Tibial nerve (tissue), 4 donors: ENCODE data around the gene CEP295NL. TPM values are rescaled to one million over a fixed set of nuclear protein-coding genes. Genes with fewer than 3 reads are reported as not detected.
"Not testable (repeated sequence)": the region's sequence is repeated elsewhere in the genome, so short reads cannot be mapped to it uniquely, and the experiment has no call there.

Source experiments
- DNase-seq, 2 donors: peaks; one replicate each; pipeline ENCODE4 v3.0.0-alpha.2; 2019; ENCODE audit warnings: low spot score in 2 of 2
- H3K27ac ChIP-seq, 4 donors: fragments of 200-600 bp; sonication (generic) in 3 of 4; one replicate each; pipeline ENCODE4 v1.5.1; 2017 to 2019; ENCODE audit warnings: mild to moderate bottlenecking in 1 of 4
- H3K27me3 ChIP-seq, 2 donors: fragments of 200-600 bp; sonication (generic) in 1 of 2; one replicate each; pipeline versions ENCODE4 v1.5.1 to v1.6.0; 2017 to 2019
- H3K36me3 ChIP-seq, 3 donors: fragments of 200-600 bp; sonication (generic); one replicate each; pipeline ENCODE4 v1.5.1; 2018 to 2019
- H3K4me1 ChIP-seq, 4 donors: fragments of 200-600 bp; sonication (generic) in 3 of 4; one replicate each; pipeline ENCODE4 v1.5.1; 2017 to 2019
- H3K4me3 ChIP-seq, 4 donors: fragments of 200-600 bp; sonication (generic) in 3 of 4; one replicate each; pipeline ENCODE4 v1.5.1; 2017 to 2019; ENCODE audit warnings: mild to moderate bottlenecking in 1 of 4, moderate library complexity in 1 of 4
- H3K9me3 ChIP-seq, 4 donors: fragments of 200-600 bp; sonication (generic) in 3 of 4; one replicate each; pipeline ENCODE4 v1.5.1; 2017 to 2019
- CTCF ChIP-seq, 5 experiments: fragments of 200-600 bp in 3 of 5; fragments of 450-650 bp in 2 of 5; sonication (generic) in 3 of 5; IDR thresholded peaks; one replicate each; pipeline ENCODE4 v1.5.1; 2016 to 2019; ENCODE audit warnings: antibody characterized with exemption in 5 of 5, mild to moderate bottlenecking in 3 of 5, moderate library complexity in 2 of 5
- EP300 ChIP-seq, 2 donors: sonication (generic); formaldehyde crosslinking; IDR thresholded peaks; one replicate each; pipeline ENCODE4 v1.6.1; 2017; ENCODE audit warnings: antibody characterized with exemption in 2 of 2, mild to moderate bottlenecking in 1 of 2
- POLR2A ChIP-seq, 2 donors: fragments of 450-650 bp; IDR thresholded peaks; one replicate each; pipeline ENCODE4 v1.6.1; 2017; ENCODE audit warnings: antibody characterized with exemption in 2 of 2, mild to moderate bottlenecking in 2 of 2, moderate library complexity in 2 of 2
- WGBS, 2 donors: methylation state at CpG; one replicate each; pipeline ENCODE4 v1.1.5; 2018; 5-methylcytosine and 5-hydroxymethylcytosine counted together
- total RNA-seq, 4 donors: library from RNA; depleted of rRNA; stranded (reverse); fragments of >200 nt; gene quantifications; one replicate each; pipeline ENCODE4 v1.1.0, GENCODE V29; 2016

Gene CEP295NL
- total RNA-seq, 4 donors from 2014 or later = 6.5 to 35.1 (median 9.9) TPM

GRCh38 chr17:78905541-78905940 lies 2.5 kb upstream of the CEP295NL start:
- no peak for DNase-seq
- H3K36me3 ChIP-seq = peaks cover 0 to 15% (median 0%) of the 10 kb centered on the region in 3 donors
- H3K4me1 ChIP-seq = peaks cover 0 to 92% (median 28%) of the 10 kb centered on the region in 4 donors
- no peaks in the 10 kb centered on the region for H3K9me3 ChIP-seq
- H3K27me3 ChIP-seq = no peaks in the 10 kb centered on the region
- no peak overlapping the region for H3K4me3 ChIP-seq
- TF ChIP-seq EP300 (IDR thresholded peaks at IDR 0.05) = no peak
- TF ChIP-seq CTCF (IDR thresholded peaks at IDR 0.05) = no peak
- TF ChIP-seq POLR2A (IDR thresholded peaks at IDR 0.05) = no peak
- 76 to 90% methylated on average over 7 of the region's 7 CpGs for WGBS, 2 donors
- H3K27ac ChIP-seq = peak overlapping the region in 2 of 4 donors; percentile 66 to 90

DNA sequence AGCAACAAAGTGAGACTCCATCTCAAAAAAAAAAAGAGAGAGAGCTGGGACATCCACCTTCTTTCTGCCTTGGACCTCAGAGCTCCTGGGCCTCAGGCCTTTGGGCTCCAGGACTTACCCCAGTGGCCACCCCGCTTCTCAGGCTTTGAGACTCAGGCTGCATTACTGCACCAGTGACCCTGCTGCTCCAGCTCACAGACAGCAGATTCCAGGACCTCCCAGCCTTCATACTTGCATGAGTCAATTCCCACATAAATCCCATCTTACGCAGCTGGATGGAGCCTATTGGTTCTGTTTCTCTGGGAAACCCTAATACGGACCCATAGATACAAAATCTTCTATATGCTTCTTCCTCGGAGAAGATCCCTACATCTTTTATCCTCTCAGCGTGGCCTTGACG lies 2.1 kb upstream of the CEP295NL start:
- no peak overlapping the region for H3K4me3 ChIP-seq
- no peaks in the 10 kb centered on the region for H3K27me3 ChIP-seq
- 71 to 94% methylated on average over 6 of the region's 6 CpGs for WGBS, 2 donors
- TF ChIP-seq EP300 (IDR thresholded peaks at IDR 0.05) = no peak
- TF ChIP-seq POLR2A (IDR thresholded peaks at IDR 0.05) = no peak
- TF ChIP-seq CTCF (IDR thresholded peaks at IDR 0.05) = no peak
- peak overlapping the region in 2 of 4 donors; percentile 90 to 92 for H3K27ac ChIP-seq
- no peaks in the 10 kb centered on the region for H3K9me3 ChIP-seq
- peaks cover 0 to 18% (median 0%) of the 10 kb centered on the region in 3 donors for H3K36me3 ChIP-seq
- DNase-seq = no peak
- peaks cover 0 to 92% (median 30%) of the 10 kb centered on the region in 4 donors for H3K4me1 ChIP-seq

GRCh38 chr17:78904371-78904770 lies 1.4 kb upstream of the CEP295NL start:
- Histone ChIP-seq H3K27me3 (no peaks in the 10 kb centered on the region), H3K36me3 (peaks cover 0 to 18% (median 0%) of the 10 kb centered on the region in 3 donors), H3K4me3 (no peak overlapping the region), H3K9me3 (no peaks in the 10 kb centered on the region), H3K4me1 (peaks cover 0 to 92% (median 35%) of the 10 kb centered on the region in 4 donors), H3K27ac (peak overlapping the region in 2 of 4 donors; percentile 90 to 92)
- DNase-seq = no peak
- WGBS, 2 donors = 66 to 71% methylated on average over 9 of the region's 9 CpGs
- TF ChIP-seq CTCF (IDR thresholded peaks at IDR 0.05) (no peak), EP300 (IDR thresholded peaks at IDR 0.05) (no peak), POLR2A (IDR thresholded peaks at IDR 0.05) (no peak)

GRCh38 chr17:78902231-78902630 lies 770 bp downstream of the CEP295NL start:
- Histone ChIP-seq H3K27ac (peak overlapping the region in 3 of 4 donors; percentile 17 to 92 (median 90)), H3K36me3 (peaks cover 0 to 15% (median 0%) of the 10 kb centered on the region in 3 donors), H3K4me1 (peaks cover 0 to 94% (median 50%) of the 10 kb centered on the region in 4 donors)
- DNase-seq, H3K27me3 ChIP-seq, H3K4me3 ChIP-seq, H3K9me3 ChIP-seq: not testable (repeated sequence)
- WGBS, 2 donors = 86 to 89% methylated on average over 8 of the region's 8 CpGs

DNA sequence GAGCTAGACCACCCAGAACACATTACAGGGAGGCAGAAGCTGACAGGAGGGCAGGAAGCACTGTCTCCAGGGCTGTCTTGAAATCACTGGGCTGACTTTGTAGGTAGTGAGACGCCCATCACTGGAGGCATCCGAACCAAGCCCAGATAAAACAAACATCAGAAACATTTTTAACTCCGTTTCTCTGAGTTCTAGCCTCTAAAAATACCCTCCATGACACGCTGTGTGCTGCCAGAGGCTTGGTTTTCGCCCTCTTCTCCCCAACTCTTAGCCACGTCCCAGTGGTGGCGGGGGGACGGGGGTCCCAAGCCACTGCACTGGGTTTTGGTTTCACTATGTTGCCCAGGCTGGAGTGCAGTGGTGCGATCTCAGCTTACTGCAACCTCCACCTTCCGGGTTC lies 1.2 kb downstream of the CEP295NL start:
- whole genome bisulfite sequencing, 2 donors = 92 to 94% methylated on average over 10 of the region's 10 CpGs
- Histone ChIP-seq H3K27me3 (no peaks in the 10 kb centered on the region), H3K4me3 (no peak overlapping the region), H3K36me3 (peaks cover 0 to 15% (median 0%) of the 10 kb centered on the region in 3 donors), H3K4me1 (peaks cover 0 to 98% (median 54%) of the 10 kb centered on the region in 4 donors), H3K9me3 (no peaks in the 10 kb centered on the region), H3K27ac (peak overlapping the region in 2 of 4 donors; percentile 90 to 92)
- TF ChIP-seq POLR2A (IDR thresholded peaks at IDR 0.05) (no peak), EP300 (IDR thresholded peaks at IDR 0.05) (no peak), CTCF (IDR thresholded peaks at IDR 0.05) (no peak)
- no peak for DNase-seq
